SKM-1 (cell line): ENCODE results near the gene KATNAL1.
"Not testable (repeated sequence)": the region's sequence is repeated elsewhere in the genome, so short reads cannot be mapped to it uniquely, and the experiment has no call there.

Experiments
- DNase-seq: peaks from one replicate; lab custom pipeline; 2025; ENCODE audit not compliant: unreplicated experiment; lab: John Stamatoyannopoulos, UW

Gene KATNAL1

GRCh38 chr13:30295116-30295515, 12.2 kb downstream of the KATNAL1 start:
- no peak for DNase-seq

GRCh38 chr13:30294004-30294403, 13.3 kb downstream of the KATNAL1 start:
- DNase-seq, result no peak

GRCh38 chr13:30292325-30292724, 15.0 kb downstream of the KATNAL1 start:
- DNase-seq, result no peak

- no peak for DNase-seq
Observed at GRCh38 chr13:30290812-30291436, 16.4 kb downstream of the KATNAL1 start.

- DNase-seq, result no peak
Observed at GRCh38 chr13:30289533-30289932, 17.8 kb downstream of the KATNAL1 start.

GRCh38 chr13:30286059-30286458, 21.3 kb downstream of the KATNAL1 start:
- DNase-seq, result not testable (repeated sequence)

GRCh38 chr13:30276178-30276577, 31.2 kb downstream of the KATNAL1 start:
- no peak for DNase-seq

GRCh38 chr13:30274083-30274482, 33.3 kb downstream of the KATNAL1 start:
- DNase-seq, result no peak

GRCh38 chr13:30270035-30270434, 37.3 kb downstream of the KATNAL1 start:
- DNase-seq, result not testable (repeated sequence)

GRCh38 chr13:30268673-30269072, 38.7 kb downstream of the KATNAL1 start:
- no peak for DNase-seq

GRCh38 chr13:30266756-30267155, 40.6 kb downstream of the KATNAL1 start:
- DNase-seq, result no peak

- not testable (repeated sequence) for DNase-seq
Observed at GRCh38 chr13:30259149-30259733, 48.1 kb downstream of the KATNAL1 start.

- no peak for DNase-seq
Observed at GRCh38 chr13:30257468-30258099, 49.8 kb downstream of the KATNAL1 start.

GRCh38 chr13:30256713-30257467, 50.5 kb downstream of the KATNAL1 start:
- DNase-seq, result no peak

- DNase-seq, result no peak
Observed at GRCh38 chr13:30255696-30256095, 51.7 kb downstream of the KATNAL1 start.

GRCh38 chr13:30253830-30254229, 53.5 kb downstream of the KATNAL1 start:
- no peak for DNase-seq

GRCh38 chr13:30247406-30247805, 59.9 kb downstream of the KATNAL1 start:
- no peak for DNase-seq

GRCh38 chr13:30241532-30241931, 65.8 kb downstream of the KATNAL1 start:
- no peak for DNase-seq

- DNase-seq, result no peak
Observed at GRCh38 chr13:30240608-30241007, 66.7 kb downstream of the KATNAL1 start.

- DNase-seq, result no peak
Observed at GRCh38 chr13:30235216-30235615, 72.1 kb downstream of the KATNAL1 start.

GRCh38 chr13:30234619-30235162, 72.7 kb downstream of the KATNAL1 start:
- DNase-seq, result no peak
